Measurements from ENCODE around the gene ICA1L.

The ICA1L gene

GRCh38 chr2:202768273-202768672 is 103.3 kb downstream of the ICA1L start:
- Mint-ChIP-seq H3K4me3 (no peak overlapping the region), H3K27ac (peak overlapping the region; percentile 82), H3K36me3 (ENCODE audit: low read depth) (peaks cover 65% of the 10 kb centered on the region), H3K27me3 (ENCODE audit: low read depth, poor library complexity) (no peaks in the 10 kb centered on the region), H3K4me1 (no peaks in the 10 kb centered on the region), H3K9me3 (no peaks in the 10 kb centered on the region)
- DNase-seq = no peak
- no peak for TF ChIP-seq CTCF (IDR thresholded peaks at IDR 0.05)

GRCh38 chr2:202765436-202765835 is 106.1 kb downstream of the ICA1L start:
- peaks cover 73% of the 10 kb centered on the region for H3K36me3 Mint-ChIP-seq (ENCODE audit: low read depth)
- peak overlapping the region; percentile 73 for H3K27ac Mint-ChIP-seq
- no peak for TF ChIP-seq CTCF (IDR thresholded peaks at IDR 0.05)
- no peak overlapping the region for H3K4me3 Mint-ChIP-seq
- H3K27me3 Mint-ChIP-seq (ENCODE audit: low read depth, poor library complexity) = no peaks in the 10 kb centered on the region
- H3K9me3 Mint-ChIP-seq = no peaks in the 10 kb centered on the region
- DNase-seq = no peak
- H3K4me1 Mint-ChIP-seq = peaks cover 11% of the 10 kb centered on the region

- H3K27ac Mint-ChIP-seq = peak overlapping the region; percentile 88
- H3K9me3 Mint-ChIP-seq = no peaks in the 10 kb centered on the region
- H3K27me3 Mint-ChIP-seq (ENCODE audit: low read depth, poor library complexity) = no peaks in the 10 kb centered on the region
- no peak for DNase-seq
- H3K4me1 Mint-ChIP-seq = peaks cover 11% of the 10 kb centered on the region
- no peak overlapping the region for H3K4me3 Mint-ChIP-seq
- TF ChIP-seq CTCF (IDR thresholded peaks at IDR 0.05) = no peak
- H3K36me3 Mint-ChIP-seq (ENCODE audit: low read depth) = peaks cover 75% of the 10 kb centered on the region
Measured at GRCh38 chr2:202764991-202765390, 106.6 kb downstream of the ICA1L start.

- Mint-ChIP-seq H3K27me3 (ENCODE audit: low read depth, poor library complexity) (no peaks in the 10 kb centered on the region), H3K36me3 (ENCODE audit: low read depth) (peaks cover 79% of the 10 kb centered on the region), H3K27ac (peak overlapping the region; percentile 8), H3K4me3 (no peak overlapping the region), H3K4me1 (peaks cover 11% of the 10 kb centered on the region), H3K9me3 (no peaks in the 10 kb centered on the region)
- no peak for DNase-seq
- no peak for TF ChIP-seq CTCF (IDR thresholded peaks at IDR 0.05)
Measured at GRCh38 chr2:202763916-202764315, 107.7 kb downstream of the ICA1L start.

- Mint-ChIP-seq H3K27me3 (ENCODE audit: low read depth, poor library complexity) (no peaks in the 10 kb centered on the region), H3K36me3 (ENCODE audit: low read depth) (peaks cover 85% of the 10 kb centered on the region)
Measured at GRCh38 chr2:202762556-202762955, 109.0 kb downstream of the ICA1L start.

More at GRCh38 chr2:202762556-202762955, 109.0 kb downstream of the ICA1L start:
- no peak for TF ChIP-seq CTCF (IDR thresholded peaks at IDR 0.05)
- H3K9me3 Mint-ChIP-seq = no peaks in the 10 kb centered on the region
- H3K4me3 Mint-ChIP-seq = no peak overlapping the region
- H3K4me1 Mint-ChIP-seq = peaks cover 11% of the 10 kb centered on the region
- no peak for DNase-seq
- H3K27ac Mint-ChIP-seq = peak overlapping the region; percentile 96

All from nephron progenitor cell (in vitro differentiated cells).